ENCODE results near the gene CATSPERE. TPM values are rescaled to one million over a fixed set of nuclear protein-coding genes. Genes with fewer than 3 reads are reported as not detected.

The CATSPERE gene
- total and polyA plus RNA-seq, 2 donors (not counting 3 experiments of a cell fraction or from before 2014, with no cell fraction given), result 0.61 to 1.9 TPM

- POLR2A ChIA-PET, result no interaction called here
- Histone ChIP-seq H2AFZ (ENCODE audit: low read depth, low read length) (no peak overlapping the region), H3K27ac (ENCODE audit: insufficient read depth, low read depth, low read length) (no peak overlapping the region), H3K79me2 (ENCODE audit: control insufficient read depth, insufficient read depth, low read length) (no peaks in the 10 kb centered on the region), H3K9me3 (replicated peaks; ENCODE audit: control insufficient read depth, insufficient read depth, low read length) (no peaks in the 10 kb centered on the region), H3K9ac (replicated peaks; ENCODE audit: extremely low read depth, insufficient read depth, low read length) (no peak overlapping the region), H3K36me3 (ENCODE audit: control insufficient read depth in 2 of 2, extremely low read depth in 1 of 2, insufficient read depth in 2 of 2, low read length in 2 of 2) (no peaks in the 10 kb centered on the region), H3K4me1 (ENCODE audit: control insufficient read depth, extremely low read depth, insufficient read depth, low read length) (no peaks in the 10 kb centered on the region), H4K20me1 (replicated peaks; ENCODE audit: control insufficient read depth, extremely low read depth, insufficient read depth, low read length) (no peaks in the 10 kb centered on the region), H3K27me3 (ENCODE audit: control insufficient read depth in 2 of 2, insufficient read depth in 2 of 2, low read length in 2 of 2) (peaks cover 2 to 5% of the 10 kb centered on the region in 2 experiments), H3K4me3 (replicated peaks in 1 of 3; ENCODE audit: insufficient read depth in 1 of 3, low read depth in 1 of 3, low read length in 3 of 3) (no peak overlapping the region), H3K9me1 (replicated peaks; ENCODE audit: control insufficient read depth, extremely low read depth, insufficient read depth, low read length) (no peaks in the 10 kb centered on the region), H3K4me2 (ENCODE audit: insufficient read depth, low read length) (no peak overlapping the region)
- intact Hi-C loops (cut with micrococcal nuclease) (no loop called here), dilution Hi-C loops (cut with MboI; ENCODE audit: extremely low pct_ligation_motif_present, low sequenced_read_pairs) (no loop called here)
- CTCF ChIA-PET, result interaction anchor here (2.7 kb wide), 1 partner anchor 30 kb away, joined by 10 read pairs; no protein-coding TSS in a partner anchor
- BruUV-seq (replicated peaks), result no TSS peak
- TF ChIP-seq EZH2 (IDR thresholded peaks at IDR 0.05; ENCODE audit: borderline replicate concordance, low read depth, low read length, severe bottlenecking) (no peak), CTCF (IDR thresholded peaks at IDR 0.05; ENCODE audit: extremely low read depth in 1 of 2, insufficient read depth in 1 of 2, low read depth in 1 of 2, low read length in 2 of 2) (no peak), GATA2 (IDR thresholded peaks at IDR 0.05; ENCODE audit: insufficient read depth, insufficient read length, low read depth, low read length) (no peak), JUN (IDR thresholded peaks at IDR 0.05; ENCODE audit: borderline replicate concordance, insufficient read depth, insufficient read length, low read depth) (no peak), POLR2AphosphoS5 (IDR thresholded peaks at IDR 0.05; ENCODE audit: insufficient read depth, low read depth, low read length) (no peak), MYC (IDR thresholded peaks at IDR 0.05; ENCODE audit: low read depth, low read length) (no peak), FOS (IDR thresholded peaks at IDR 0.05; ENCODE audit: borderline replicate concordance, insufficient read depth, low read length) (no peak), POLR2A (IDR thresholded peaks at IDR 0.05; ENCODE audit: low read depth, low read length) (no peak)
- TF ChIP-seq, protein P1, sequence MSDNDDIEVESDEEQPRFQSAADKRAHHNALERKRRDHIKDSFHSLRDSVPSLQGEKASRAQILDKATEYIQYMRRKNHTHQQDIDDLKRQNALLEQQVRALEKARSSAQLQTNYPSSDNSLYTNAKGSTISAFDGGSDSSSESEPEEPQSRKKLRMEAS (IDR thresholded peaks at IDR 0.05; ENCODE audit: insufficient read depth, insufficient read length), result no peak
- FAIRE-seq, result no peak
- no peak for DNase-seq (ENCODE audit: low read depth, low spot score)
These were observed 172.1 kb downstream of the CATSPERE start for GRCh38 chr1:244633140-244633539.

All from endothelial cell of umbilical vein (primary cell).